Cardiac muscle cell (in vitro differentiated cells and primary cell): Measurements from ENCODE around the gene HEG1. TPM values are rescaled to one million over a fixed set of nuclear protein-coding genes. Genes with fewer than 3 reads are reported as not detected.

Experiments used
- DNase-seq, 2 donors: peaks; one replicate each; pipeline versions ENCODE4 v3.0.0 to v3.0.0-alpha.2; 2010 to 2017; ENCODE audit warnings: low read depth in 1 of 2, low spot score in 1 of 2
- H3K27ac ChIP-seq: fragments of 200-600 bp; sonication (generic); 2 replicates; pipeline ENCODE4 v1.5.1; 2016
- H3K27me3 ChIP-seq: fragments of 200-600 bp; sonication (generic); 2 replicates; pipeline ENCODE4 v1.6.0; 2016; ENCODE audit warnings: control low read depth
- H3K36me3 ChIP-seq: fragments of 200-600 bp; sonication (generic); 2 replicates; pipeline ENCODE4 v1.5.1; 2016; ENCODE audit warnings: control low read depth
- H3K4me1 ChIP-seq: fragments of 200-600 bp; sonication (generic); 2 replicates; pipeline ENCODE4 v1.8.1; 2017; ENCODE audit warnings: low read depth, mild to moderate bottlenecking, mixed run types
- H3K4me3 ChIP-seq: fragments of 200-600 bp; sonication (generic); 2 replicates; pipeline ENCODE4 v1.5.1; 2016; ENCODE audit warnings: mild to moderate bottlenecking
- H3K9me3 ChIP-seq: fragments of 200-600 bp; sonication (generic); 2 replicates; pipeline ENCODE4 v1.5.1; 2017; ENCODE audit warnings: low read depth, mild to moderate bottlenecking, control low read depth
- polyA plus RNA-seq: library from polyadenylated mRNA; unstranded; fragments of >200 nt; fragmentation: Nextera tagmentation; extraction: Ambion mirVana; gene quantifications from 2 replicates; pipeline ENCODE4 v1.2.1, GENCODE V29; 2016
- total RNA-seq: library from RNA; depleted of rRNA; stranded (reverse); fragments of >200 nt; gene quantifications from 2 replicates; pipeline ENCODE4 v1.2.3, GENCODE V29; 2016
- TF ChIP-seq, protein P1 (sequence below): IDR thresholded peaks from 2 replicates; pipeline ENCODE4 v1.5.1; 2012; ENCODE audit warnings: low read depth, mild to moderate bottlenecking, low read length

The HEG1 gene
- total and polyA plus RNA-seq, 2 experiments from 2014 or later = 17.4 to 42.7 TPM

DNA sequence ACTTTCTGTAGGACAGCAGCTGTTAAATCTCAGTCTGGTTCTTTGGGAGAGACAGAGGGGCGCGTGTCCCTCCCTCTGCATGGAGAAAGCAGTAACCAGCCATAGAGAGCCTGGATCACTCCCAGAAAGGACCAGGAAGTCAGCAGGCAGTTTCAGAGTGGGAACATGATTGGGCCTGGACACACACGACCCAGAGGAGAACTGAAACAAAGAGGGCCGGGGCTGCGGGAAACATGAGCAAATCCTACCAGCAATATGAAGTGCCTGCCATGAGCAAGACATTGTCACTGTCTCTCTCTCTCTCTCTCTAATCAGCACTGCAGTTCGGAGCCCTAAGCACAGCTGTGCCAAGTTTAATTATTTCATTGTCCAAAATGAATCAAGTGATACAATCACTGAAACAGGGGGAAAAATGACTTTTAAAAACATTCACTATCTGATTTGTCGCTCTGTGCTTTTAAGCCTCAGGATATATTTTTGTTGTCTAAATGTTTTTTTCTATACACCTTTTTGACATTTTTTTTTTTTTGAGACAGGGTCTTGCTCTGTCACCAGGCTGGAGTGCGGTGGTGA, 138.9 kb downstream of the HEG1 start:
- Histone ChIP-seq H3K27ac (peak overlapping the region; percentile 51), H3K9me3 (no peaks in the 10 kb centered on the region), H3K36me3 (no peaks in the 10 kb centered on the region), H3K4me1 (peaks cover 6% of the 10 kb centered on the region), H3K4me3 (no peak overlapping the region), H3K27me3 (no peaks in the 10 kb centered on the region)
- TF ChIP-seq, protein P1, sequence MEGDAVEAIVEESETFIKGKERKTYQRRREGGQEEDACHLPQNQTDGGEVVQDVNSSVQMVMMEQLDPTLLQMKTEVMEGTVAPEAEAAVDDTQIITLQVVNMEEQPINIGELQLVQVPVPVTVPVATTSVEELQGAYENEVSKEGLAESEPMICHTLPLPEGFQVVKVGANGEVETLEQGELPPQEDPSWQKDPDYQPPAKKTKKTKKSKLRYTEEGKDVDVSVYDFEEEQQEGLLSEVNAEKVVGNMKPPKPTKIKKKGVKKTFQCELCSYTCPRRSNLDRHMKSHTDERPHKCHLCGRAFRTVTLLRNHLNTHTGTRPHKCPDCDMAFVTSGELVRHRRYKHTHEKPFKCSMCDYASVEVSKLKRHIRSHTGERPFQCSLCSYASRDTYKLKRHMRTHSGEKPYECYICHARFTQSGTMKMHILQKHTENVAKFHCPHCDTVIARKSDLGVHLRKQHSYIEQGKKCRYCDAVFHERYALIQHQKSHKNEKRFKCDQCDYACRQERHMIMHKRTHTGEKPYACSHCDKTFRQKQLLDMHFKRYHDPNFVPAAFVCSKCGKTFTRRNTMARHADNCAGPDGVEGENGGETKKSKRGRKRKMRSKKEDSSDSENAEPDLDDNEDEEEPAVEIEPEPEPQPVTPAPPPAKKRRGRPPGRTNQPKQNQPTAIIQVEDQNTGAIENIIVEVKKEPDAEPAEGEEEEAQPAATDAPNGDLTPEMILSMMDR = no peak
- DNase-seq = peak; percentile 11 to 35

Other genes with a start within 250 kb of the HEG1 start
- 56.9 and 107 TPM in 2 replicates for gene ITGB5, start 168.6 kb downstream of the HEG1 start, total RNA-seq
- gene ITGB5, start 168.6 kb downstream of the HEG1 start, polyA plus RNA-seq = 54.3 and 83.4 TPM in 2 replicates
- 0.07 TPM in 1 of 2 replicates, not detected in the other for gene MUC13, start 121.2 kb downstream of the HEG1 start, total RNA-seq
- 0.06 TPM in 1 of 2 replicates, not detected in the other for gene MUC13, start 121.2 kb downstream of the HEG1 start, polyA plus RNA-seq
- 1.7 and 3.4 TPM in 2 replicates for gene SLC12A8, start 156.8 kb upstream of the HEG1 start, total RNA-seq
- 3.1 and 6.9 TPM in 2 replicates for gene SLC12A8, start 156.8 kb upstream of the HEG1 start, polyA plus RNA-seq